ENCODE results near the gene MRLN. TPM values are rescaled to one million over a fixed set of nuclear protein-coding genes. Genes with fewer than 3 reads are reported as not detected.

Gene MRLN
- total RNA-seq, 1 donor from 2014 or later: not detected

- DNase-seq: no peak
- intact Hi-C loops (cut with micrococcal nuclease): no loop called here
- TF ChIP-seq CTCF (IDR thresholded peaks at IDR 0.05; ENCODE audit: borderline replicate concordance): no peak
These were observed 61.1 kb downstream of the MRLN start for GRCh38 chr10:59692113-59692512.

GRCh38 chr10:59688921-59689351, 64.3 kb downstream of the MRLN start:
- no peak for TF ChIP-seq CTCF (IDR thresholded peaks at IDR 0.05; ENCODE audit: borderline replicate concordance)
- no peak for DNase-seq
- Histone ChIP-seq H3K27ac (replicated peaks) (no peak overlapping the region), H3K36me3 (no peaks in the 10 kb centered on the region), H3K4me3 (no peak overlapping the region), H3K27me3 (ENCODE audit: low read depth) (no peaks in the 10 kb centered on the region), H3K4me1 (no peaks in the 10 kb centered on the region), H3K9me3 (replicated peaks) (no peaks in the 10 kb centered on the region)
- intact Hi-C loops (cut with micrococcal nuclease): no loop called here

More at GRCh38 chr10:59692113-59692512, 61.1 kb downstream of the MRLN start:
- H3K9me3 ChIP-seq (replicated peaks): no peaks in the 10 kb centered on the region
- H3K27ac ChIP-seq (replicated peaks): no peak overlapping the region
- no peaks in the 10 kb centered on the region for H3K4me1 ChIP-seq
- H3K4me3 ChIP-seq: no peak overlapping the region
- H3K27me3 ChIP-seq (ENCODE audit: low read depth): no peaks in the 10 kb centered on the region
- no peaks in the 10 kb centered on the region for H3K36me3 ChIP-seq

GRCh38 chr10:59687657-59688056, 65.6 kb downstream of the MRLN start:
- Histone ChIP-seq H3K27ac (replicated peaks) (no peak overlapping the region), H3K4me3 (no peak overlapping the region), H3K4me1 (no peaks in the 10 kb centered on the region), H3K27me3 (ENCODE audit: low read depth) (no peaks in the 10 kb centered on the region), H3K36me3 (no peaks in the 10 kb centered on the region), H3K9me3 (replicated peaks) (no peaks in the 10 kb centered on the region)
- DNase-seq: no peak
- no peak for TF ChIP-seq CTCF (IDR thresholded peaks at IDR 0.05; ENCODE audit: borderline replicate concordance)
- intact Hi-C loops (cut with micrococcal nuclease): no loop called here

Other genes with a start within 250 kb of the MRLN start
- gene SLC16A9, start 43.6 kb downstream of the MRLN start, total RNA-seq: 1.1 TPM
- 16.4 TPM for gene CCDC6, start 153.1 kb upstream of the MRLN start, total RNA-seq

All from left ventricle myocardium inferior (tissue), 1 donor.